Prostate gland (tissue), 2 donors: ENCODE data around the gene DEDD. TPM values are rescaled to one million over a fixed set of nuclear protein-coding genes. Genes with fewer than 3 reads are reported as not detected.

ENCODE experiments used
- DNase-seq: peaks from one replicate; pipeline ENCODE4 v3.0.0-alpha.2; 2019; ENCODE audit warnings: low spot score
- H3K27ac ChIP-seq, 2 donors: fragments of 200-600 bp; sonication (generic); 2 replicates each; pipeline ENCODE4 v1.5.1; 2017 to 2019
- H3K27me3 ChIP-seq: fragments of 200-600 bp; sonication (generic); replicated peaks from 2 replicates; pipeline ENCODE4 v1.5.1; 2019; ENCODE audit not compliant: insufficient read depth
- H3K36me3 ChIP-seq, 2 donors: fragments of 200-600 bp; sonication (generic); 1 replicate in 1 of 2; 2 replicates in 1 of 2; pipeline versions ENCODE4 v1.5.1 to v1.8.1; 2017 to 2019
- H3K4me1 ChIP-seq: fragments of 200-600 bp; sonication (generic); replicated peaks from 2 replicates; pipeline ENCODE4 v1.5.1; 2019
- H3K4me3 ChIP-seq, 2 donors: fragments of 200-600 bp; sonication (generic); 2 replicates each; pipeline ENCODE4 v1.5.1; 2017 to 2019
- H3K9me3 ChIP-seq: fragments of 200-600 bp; sonication (generic); 2 replicates; pipeline ENCODE4 v1.5.1; 2017
- POLR2A ChIP-seq: fragments of 450-650 bp; IDR thresholded peaks from one replicate; pipeline ENCODE4 v1.6.1; 2016; ENCODE audit warnings: antibody characterized with exemption, mild to moderate bottlenecking
- POLR2AphosphoS5 ChIP-seq: sonication (generic); formaldehyde crosslinking; IDR thresholded peaks from one replicate; pipeline ENCODE4 v1.6.1; 2017; ENCODE audit warnings: antibody characterized with exemption
- WGBS: methylation state at CpG from one replicate; pipeline ENCODE4 v1.1.5; 2018; 5-methylcytosine and 5-hydroxymethylcytosine counted together
- intact Hi-C: fragments of 100-400 bp; cut with DNase I; formaldehyde crosslinking; loops from one replicate; pipeline ENCODE4 v1.14.2; 2022
- total RNA-seq, 2 donors: library from RNA; depleted of rRNA; stranded (reverse); fragments of >200 nt; gene quantifications; one replicate each; pipeline ENCODE4 v1.1.0, GENCODE V29; 2016
- TF ChIP-seq, protein P1 (sequence below), 4 experiments: fragments of 200-600 bp in 2 of 4; fragments of 450-650 bp in 2 of 4; sonication (generic) in 2 of 4; IDR thresholded peaks; 1 replicate in 3 of 4; 2 replicates in 1 of 4; pipeline ENCODE4 v1.5.1; 2016 to 2019; ENCODE audit warnings: antibody characterized with exemption in 4 of 4, mild to moderate bottlenecking in 2 of 4, moderate library complexity in 2 of 4

DEDD gene
- total RNA-seq, 2 donors from 2014 or later = 30.1 to 41.5 TPM

DNA sequence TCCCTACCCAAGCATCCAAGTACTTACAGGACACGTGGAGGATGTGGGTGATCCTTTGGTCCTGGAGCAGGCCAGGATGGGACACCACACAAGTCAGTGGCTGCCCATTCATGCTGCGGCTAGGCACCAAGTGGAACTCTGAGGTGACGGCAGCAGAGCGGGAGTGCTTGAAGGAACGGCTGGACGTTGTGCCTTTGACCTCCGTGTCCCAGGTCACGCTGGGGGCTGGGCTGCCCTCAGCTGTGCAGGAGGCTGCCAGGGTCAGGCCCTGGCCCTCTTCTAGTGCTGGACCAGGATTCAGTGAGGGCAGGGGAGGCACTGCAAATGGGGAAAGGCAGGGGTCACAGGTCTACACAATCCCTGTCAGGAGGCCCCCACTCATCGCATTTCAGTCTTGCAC lies 55.0 kb downstream of the DEDD start:
- Histone ChIP-seq H3K4me1 (no peaks in the 10 kb centered on the region), H3K27ac (no peak overlapping the region), H3K9me3 (no peaks in the 10 kb centered on the region), H3K4me3 (no peak overlapping the region), H3K27me3 (no peaks in the 10 kb centered on the region), H3K36me3 (no peaks in the 10 kb centered on the region)
- intact Hi-C loops = no loop called here
- TF ChIP-seq POLR2AphosphoS5 (no peak), POLR2A (no peak)
- TF ChIP-seq, protein P1, sequence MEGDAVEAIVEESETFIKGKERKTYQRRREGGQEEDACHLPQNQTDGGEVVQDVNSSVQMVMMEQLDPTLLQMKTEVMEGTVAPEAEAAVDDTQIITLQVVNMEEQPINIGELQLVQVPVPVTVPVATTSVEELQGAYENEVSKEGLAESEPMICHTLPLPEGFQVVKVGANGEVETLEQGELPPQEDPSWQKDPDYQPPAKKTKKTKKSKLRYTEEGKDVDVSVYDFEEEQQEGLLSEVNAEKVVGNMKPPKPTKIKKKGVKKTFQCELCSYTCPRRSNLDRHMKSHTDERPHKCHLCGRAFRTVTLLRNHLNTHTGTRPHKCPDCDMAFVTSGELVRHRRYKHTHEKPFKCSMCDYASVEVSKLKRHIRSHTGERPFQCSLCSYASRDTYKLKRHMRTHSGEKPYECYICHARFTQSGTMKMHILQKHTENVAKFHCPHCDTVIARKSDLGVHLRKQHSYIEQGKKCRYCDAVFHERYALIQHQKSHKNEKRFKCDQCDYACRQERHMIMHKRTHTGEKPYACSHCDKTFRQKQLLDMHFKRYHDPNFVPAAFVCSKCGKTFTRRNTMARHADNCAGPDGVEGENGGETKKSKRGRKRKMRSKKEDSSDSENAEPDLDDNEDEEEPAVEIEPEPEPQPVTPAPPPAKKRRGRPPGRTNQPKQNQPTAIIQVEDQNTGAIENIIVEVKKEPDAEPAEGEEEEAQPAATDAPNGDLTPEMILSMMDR (IDR thresholded peaks at IDR 0.05) = no peak
- 85% methylated on average over 9 of the region's 9 CpGs for WGBS
- DNase-seq = no peak

DNA sequence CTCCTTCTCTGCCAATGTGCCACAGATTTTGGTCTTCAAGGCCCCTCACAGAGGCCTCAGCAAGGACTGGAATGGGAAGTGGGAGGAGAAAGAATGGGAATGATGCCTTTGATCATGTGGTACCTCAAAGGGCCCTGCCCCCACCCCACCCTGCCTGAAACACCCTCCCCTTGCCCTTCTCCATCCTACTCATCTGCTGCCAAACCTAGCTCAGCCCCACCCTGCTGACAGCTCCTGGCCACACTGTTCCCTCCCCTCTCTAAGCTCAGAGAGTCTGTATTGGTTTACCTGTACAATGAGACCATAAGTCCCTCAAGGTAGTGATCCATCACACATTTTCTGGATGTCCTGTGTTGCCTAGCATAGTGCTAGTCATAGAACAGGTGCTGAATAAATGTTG lies 56.1 kb downstream of the DEDD start:
- DNase-seq = no peak
- intact Hi-C loops = no loop called here
- Histone ChIP-seq H3K9me3 (no peaks in the 10 kb centered on the region), H3K27ac (no peak overlapping the region), H3K4me3 (no peak overlapping the region), H3K36me3 (no peaks in the 10 kb centered on the region), H3K27me3 (no peaks in the 10 kb centered on the region), H3K4me1 (no peaks in the 10 kb centered on the region)
- TF ChIP-seq POLR2A (no peak), POLR2AphosphoS5 (no peak)
- TF ChIP-seq, protein P1 (IDR thresholded peaks at IDR 0.05) = no peak

DNA sequence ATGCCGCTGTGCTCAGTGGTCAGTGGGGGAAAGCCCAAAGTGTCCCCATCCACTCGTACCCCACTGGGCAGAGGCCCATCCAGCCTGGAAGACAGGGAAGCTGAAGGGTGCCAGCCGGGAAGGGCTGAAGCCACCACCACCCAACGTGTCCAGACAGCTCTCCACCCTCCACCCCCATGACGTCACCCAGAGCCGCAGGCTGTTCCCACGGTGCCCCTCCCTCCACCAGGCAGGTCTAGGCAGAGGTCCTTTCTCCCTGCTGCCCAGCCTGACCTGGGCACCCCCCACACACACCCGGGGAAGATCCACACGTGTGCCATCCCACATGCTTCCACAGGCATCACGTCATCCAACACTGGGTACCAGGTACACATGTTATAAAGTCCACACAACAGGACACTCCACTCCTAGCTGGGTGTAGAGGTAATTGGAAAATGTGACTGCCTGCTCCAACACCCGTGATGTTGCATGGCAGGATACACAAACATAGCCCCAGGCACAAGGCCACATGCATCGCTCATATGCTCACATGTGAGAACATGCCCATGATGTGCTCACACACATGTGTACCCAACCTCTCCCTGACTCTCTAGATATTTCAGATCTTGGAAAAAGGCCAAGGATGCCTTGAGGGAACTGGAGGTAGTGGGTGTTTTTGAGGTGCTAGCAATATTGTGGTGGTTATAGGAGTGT lies 57.6 kb downstream of the DEDD start:
- Histone ChIP-seq H3K9me3 (no peaks in the 10 kb centered on the region), H3K27me3 (no peaks in the 10 kb centered on the region), H3K4me3 (no peak overlapping the region), H3K27ac (no peak overlapping the region), H3K36me3 (no peaks in the 10 kb centered on the region), H3K4me1 (no peaks in the 10 kb centered on the region)
- DNase-seq = peak; percentile 66
- no peak for TF ChIP-seq POLR2A
- peak; percentile 20 for TF ChIP-seq POLR2AphosphoS5
- intact Hi-C loops = no loop called here
- 46% methylated on average over 12 of the region's 12 CpGs for WGBS

DNA sequence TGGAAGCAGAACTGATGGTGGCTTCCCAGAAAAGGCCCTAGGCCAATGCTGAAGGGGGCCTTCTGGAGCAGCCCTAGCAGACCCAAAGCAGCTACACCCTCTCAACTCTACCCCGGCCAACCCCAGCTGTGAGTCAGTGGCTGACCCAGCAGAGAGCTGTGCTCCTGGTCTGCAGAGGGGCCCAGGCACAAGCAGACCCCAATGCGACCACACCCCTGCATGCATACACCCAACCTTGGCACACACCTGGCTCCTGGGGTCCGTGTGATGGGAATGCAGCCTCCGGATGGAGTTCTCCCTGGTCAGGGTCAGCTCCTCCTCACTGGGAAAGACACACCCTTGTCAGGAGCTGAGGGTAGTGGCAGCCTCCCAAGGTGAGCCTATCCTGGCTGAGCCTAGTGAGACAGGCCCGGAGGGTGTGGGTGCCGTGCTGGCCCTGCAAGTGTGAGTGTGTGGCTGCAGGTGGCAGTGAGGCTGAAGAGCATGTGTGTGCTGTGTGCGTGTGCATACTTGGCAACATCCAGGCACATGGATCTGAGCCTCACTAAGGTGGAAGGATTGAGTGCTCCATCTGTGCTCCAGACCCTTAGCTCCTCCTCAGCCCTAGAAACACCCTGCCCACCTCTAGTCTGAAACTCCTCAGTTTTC lies 58.9 kb downstream of the DEDD start:
- WGBS = 83% methylated on average over 5 of the region's 7 CpGs

DNA sequence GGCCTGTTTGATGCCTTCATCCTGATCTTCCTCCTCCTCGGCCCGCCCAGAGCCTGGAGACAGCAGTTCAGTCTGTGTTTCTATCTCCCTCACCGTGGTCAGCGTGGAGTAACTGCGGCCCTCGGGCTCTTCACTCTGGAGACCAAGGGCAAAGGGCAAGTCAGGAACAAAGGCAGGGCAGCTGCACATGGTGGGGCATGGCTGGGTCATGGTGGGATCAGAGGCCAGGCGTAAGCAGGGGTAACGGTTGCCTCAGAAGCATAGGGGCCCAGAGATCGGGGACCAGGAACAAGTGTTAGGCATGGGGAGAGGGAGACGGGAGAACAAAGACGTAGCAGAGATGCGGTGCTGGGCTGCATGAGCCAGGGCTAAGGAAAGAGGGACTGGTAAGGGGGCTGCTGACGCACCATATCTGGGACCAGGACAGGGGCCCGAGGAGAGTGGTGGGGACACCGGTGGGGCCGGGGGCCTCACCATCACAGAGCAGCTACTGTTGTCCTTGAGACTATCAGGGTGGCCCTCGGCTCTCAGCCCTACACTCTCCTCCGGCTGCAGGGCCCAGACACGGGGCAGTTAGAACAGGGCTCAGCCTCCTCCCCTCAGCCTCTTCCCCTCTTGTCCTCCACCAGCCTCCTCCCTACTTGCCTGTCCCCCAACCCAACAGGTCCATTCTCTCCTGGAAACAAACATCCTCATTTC lies 59.6 kb downstream of the DEDD start:
- no peak overlapping the region for H3K27ac ChIP-seq
- intact Hi-C loops = no loop called here
- WGBS = 89% methylated on average over 19 of the region's 19 CpGs
- TF ChIP-seq POLR2AphosphoS5 (no peak), POLR2A (no peak)
- TF ChIP-seq, protein P1 (IDR thresholded peaks at IDR 0.05) = no peak
- no peaks in the 10 kb centered on the region for H3K27me3 ChIP-seq
- H3K36me3 ChIP-seq = no peaks in the 10 kb centered on the region
- H3K4me1 ChIP-seq = no peaks in the 10 kb centered on the region
- H3K9me3 ChIP-seq = no peaks in the 10 kb centered on the region
- no peak overlapping the region for H3K4me3 ChIP-seq
- no peak for DNase-seq

More for the DNA sequence above, 58.9 kb downstream of the DEDD start:
- H3K27me3 ChIP-seq = no peaks in the 10 kb centered on the region
- H3K9me3 ChIP-seq = no peaks in the 10 kb centered on the region
- no peak for TF ChIP-seq POLR2A
- TF ChIP-seq, protein P1 (IDR thresholded peaks at IDR 0.05) = peak in 1 of 4 experiments; percentile 14
- H3K36me3 ChIP-seq = no peaks in the 10 kb centered on the region
- intact Hi-C loops = no loop called here
- H3K27ac ChIP-seq = no peak overlapping the region
- H3K4me3 ChIP-seq = no peak overlapping the region
- peak; percentile 22 for DNase-seq
- no peaks in the 10 kb centered on the region for H3K4me1 ChIP-seq
